CD4-positive, alpha-beta T cell treated with Interleukin-6 at 100 ng/mL for 8 hours (primary cell): ENCODE results near the gene PDCD1.

Experiments used
- DNase-seq: peaks from one replicate; pipeline ENCODE4 v3.0.0-alpha.2; 2020; ENCODE audit warnings: mixed read lengths, low spot score

Gene PDCD1

DNA sequence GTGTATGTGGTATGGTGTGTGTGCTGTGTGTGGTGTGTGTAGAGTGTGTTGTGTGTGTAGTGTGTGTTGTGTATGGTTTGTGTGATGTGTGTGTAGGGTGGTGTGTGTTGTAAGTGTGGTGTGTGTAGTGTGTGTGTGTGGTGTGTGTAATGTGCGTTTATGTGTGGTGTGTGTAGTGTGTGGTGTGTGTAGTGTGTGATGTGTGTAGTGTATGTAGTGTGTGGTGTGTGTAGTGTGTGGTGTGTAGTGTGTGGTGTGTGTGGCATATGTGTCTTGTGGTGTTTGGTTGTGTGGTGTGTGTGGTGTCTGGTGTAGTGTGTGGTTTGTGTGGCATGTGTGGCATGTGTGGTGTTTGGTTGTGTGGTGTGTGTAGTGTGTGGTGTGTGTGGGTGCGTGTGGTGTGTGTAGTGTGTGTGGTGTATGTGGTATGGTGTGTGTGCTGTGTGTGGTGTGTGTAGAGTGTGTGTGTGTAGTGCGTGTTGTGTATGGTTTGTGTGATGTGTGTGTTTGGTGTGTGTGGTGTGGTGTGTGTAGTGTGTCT lies 6.8 kb upstream of the PDCD1 start:
- DNase-seq, result no peak

DNA sequence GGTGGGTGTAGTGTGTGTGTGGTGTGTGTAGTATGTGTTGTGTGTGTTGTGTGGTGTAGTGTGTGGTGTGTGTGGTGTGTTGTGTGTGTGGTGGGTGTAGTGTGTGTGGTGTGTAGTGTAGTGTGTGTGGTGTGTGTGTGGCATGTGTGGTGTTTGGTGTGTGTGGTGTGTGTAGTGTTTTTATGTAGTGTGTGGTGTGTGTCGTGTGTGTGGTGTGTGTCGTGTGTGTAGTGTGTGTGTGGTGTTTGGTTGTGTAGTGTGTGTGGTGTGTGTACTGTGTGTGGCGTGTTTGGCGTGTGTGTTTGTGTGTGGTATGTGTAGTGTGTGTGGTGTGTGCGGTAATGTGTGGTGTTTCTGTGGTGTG lies 6.1 kb upstream of the PDCD1 start:
- no peak for DNase-seq

DNA sequence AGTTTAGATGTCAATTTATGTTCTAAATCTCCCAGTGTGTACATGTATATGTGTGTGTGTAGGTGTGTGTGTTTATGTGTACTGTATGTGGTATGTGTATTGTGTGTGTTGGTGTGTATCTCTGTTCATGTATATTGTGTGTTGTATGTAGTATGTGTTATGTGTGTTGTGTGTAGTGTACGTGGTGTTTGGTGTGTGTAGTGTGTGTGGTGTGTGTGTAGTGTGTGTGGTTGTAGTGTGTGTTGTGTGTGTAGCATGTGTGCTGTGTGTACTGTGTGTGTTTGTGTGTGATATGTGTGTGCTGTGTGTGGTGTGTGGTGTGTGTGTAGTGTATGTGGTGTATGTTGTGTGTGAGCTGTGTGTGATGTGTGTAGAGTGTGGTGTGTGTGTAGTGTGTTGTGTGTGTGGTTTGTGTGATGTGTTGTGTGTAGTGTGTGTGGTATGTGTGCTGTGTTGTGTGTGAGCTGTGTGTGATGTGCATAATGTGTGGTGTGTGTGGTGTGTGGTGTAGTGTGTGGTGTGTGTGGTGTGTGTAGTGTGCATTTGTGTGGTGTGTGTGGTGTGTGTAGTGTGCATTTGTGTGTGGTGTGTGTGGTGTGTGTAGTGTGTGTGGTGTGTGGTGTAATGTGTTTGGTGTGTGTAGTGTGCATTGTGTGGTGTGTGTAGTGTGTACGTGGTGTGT lies 5.6 kb upstream of the PDCD1 start:
- no peak for DNase-seq

DNA sequence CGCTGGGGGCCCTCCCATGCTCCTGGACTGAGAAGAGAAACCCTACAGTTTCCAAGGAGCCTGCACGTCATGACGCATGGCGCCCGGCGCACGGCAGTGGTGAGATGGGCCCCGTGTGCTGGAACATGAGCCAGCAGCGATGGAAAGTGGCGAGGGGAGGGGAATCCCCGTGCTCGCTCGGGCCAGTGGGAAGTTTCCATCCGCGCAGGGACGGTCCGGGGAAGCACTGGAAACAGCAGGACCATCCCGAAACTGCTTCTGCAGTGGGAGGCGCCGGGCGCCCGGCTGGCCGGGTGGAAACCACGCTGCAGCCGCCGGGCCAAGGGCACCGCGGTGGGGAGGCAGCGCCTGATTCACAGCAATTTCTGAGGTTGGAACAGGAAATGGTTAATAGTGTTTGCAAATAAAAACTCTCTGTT lies 4.9 kb upstream of the PDCD1 start:
- no peak for DNase-seq

- DNase-seq, result no peak
Measured at GRCh38 chr2:241862775-241863535, 4.3 kb upstream of the PDCD1 start.

DNA sequence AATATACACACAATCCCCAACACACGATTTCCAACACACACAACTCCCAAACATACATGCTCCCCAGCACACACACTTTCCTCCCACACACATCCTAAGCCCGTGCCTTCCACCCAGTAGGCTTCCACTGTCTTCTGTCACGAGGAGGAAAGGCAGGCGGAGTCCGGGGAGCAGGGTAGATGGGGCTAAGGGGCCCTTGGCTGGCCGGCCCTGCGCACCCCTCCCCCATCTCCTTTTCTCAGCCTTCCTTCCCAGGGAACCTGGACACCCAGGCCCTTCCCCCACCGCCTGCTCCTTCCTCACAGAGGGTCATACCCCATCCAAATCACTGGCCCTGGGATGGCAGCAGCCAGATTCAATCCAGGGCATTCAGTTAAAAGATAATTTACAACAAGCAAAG lies 3.4 kb upstream of the PDCD1 start:
- DNase-seq, result no peak

- DNase-seq, result no peak
Measured at GRCh38 chr2:241861264-241861663, 2.6 kb upstream of the PDCD1 start.

- DNase-seq, result no peak
Measured at GRCh38 chr2:241860184-241861078, 1.7 kb upstream of the PDCD1 start.

GRCh38 chr2:241859436-241860183 lies 916 bp upstream of the PDCD1 start:
- no peak for DNase-seq

GRCh38 chr2:241859017-241859435 lies 332 bp upstream of the PDCD1 start:
- DNase-seq, result no peak

- DNase-seq, result no peak
Measured at GRCh38 chr2:241857572-241858121, 1.0 kb downstream of the PDCD1 start.

- DNase-seq, result no peak
Measured at GRCh38 chr2:241857041-241857541, 1.6 kb downstream of the PDCD1 start.

DNA sequence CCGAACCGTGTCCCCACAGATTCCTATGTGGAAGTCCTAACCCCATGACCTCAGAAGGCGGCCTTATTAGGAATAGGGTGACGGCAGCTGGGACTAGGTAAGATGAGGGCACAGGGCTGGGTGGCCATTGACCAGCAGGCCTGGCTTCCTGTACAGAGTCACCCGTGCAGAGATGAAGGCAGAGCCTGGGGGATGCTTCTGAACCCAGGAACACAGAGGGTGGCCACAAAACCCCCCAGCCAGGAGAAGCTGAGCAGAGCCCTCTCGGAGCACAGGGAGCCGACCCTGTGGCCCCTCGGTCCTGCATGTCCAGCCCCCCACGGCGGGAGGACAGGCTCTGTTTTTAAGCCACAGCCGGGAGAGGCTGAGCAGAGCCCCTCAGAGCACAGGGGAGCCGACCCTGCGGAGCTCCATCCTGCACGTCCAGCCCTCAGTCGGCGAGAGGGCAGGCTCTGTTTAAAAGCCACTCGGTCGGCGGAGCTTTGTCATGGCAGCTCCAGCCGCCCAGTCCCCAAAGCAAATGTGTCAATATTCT lies 2.7 kb downstream of the PDCD1 start:
- no peak for DNase-seq

DNA sequence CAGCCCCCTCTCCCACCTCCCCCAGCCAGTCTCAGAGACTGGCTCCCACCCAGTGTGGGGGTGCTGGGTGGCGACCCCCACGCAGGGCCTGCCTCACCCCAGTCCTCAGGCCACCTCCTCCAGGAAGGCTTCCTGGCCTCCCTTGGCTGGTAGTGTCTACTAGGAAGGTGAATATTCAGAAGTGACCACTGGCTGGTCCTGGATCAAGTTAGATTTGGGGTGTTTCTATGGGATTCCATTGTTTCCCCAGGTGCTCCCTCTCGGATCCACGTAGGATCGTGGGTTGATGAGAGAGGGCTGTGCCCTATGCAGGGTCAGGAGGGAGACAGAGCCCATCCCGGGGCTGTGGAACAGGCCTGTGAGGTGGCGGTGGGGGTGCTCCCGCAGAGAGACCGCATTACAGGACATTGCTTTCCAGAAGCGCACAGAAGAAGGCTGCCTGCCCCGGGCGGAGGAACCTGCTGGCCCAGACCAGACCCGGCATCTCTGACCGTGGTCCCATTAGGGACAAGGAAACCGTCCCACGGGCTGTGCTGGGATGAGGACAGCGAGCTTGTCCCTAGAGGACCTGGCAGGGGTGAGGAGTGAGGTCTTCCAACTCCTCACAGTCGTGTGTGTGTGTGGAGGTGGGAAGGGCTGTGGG lies 3.3 kb downstream of the PDCD1 start:
- DNase-seq, result no peak

- no peak for DNase-seq
Measured at GRCh38 chr2:241854342-241855244, 4.1 kb downstream of the PDCD1 start.

DNA sequence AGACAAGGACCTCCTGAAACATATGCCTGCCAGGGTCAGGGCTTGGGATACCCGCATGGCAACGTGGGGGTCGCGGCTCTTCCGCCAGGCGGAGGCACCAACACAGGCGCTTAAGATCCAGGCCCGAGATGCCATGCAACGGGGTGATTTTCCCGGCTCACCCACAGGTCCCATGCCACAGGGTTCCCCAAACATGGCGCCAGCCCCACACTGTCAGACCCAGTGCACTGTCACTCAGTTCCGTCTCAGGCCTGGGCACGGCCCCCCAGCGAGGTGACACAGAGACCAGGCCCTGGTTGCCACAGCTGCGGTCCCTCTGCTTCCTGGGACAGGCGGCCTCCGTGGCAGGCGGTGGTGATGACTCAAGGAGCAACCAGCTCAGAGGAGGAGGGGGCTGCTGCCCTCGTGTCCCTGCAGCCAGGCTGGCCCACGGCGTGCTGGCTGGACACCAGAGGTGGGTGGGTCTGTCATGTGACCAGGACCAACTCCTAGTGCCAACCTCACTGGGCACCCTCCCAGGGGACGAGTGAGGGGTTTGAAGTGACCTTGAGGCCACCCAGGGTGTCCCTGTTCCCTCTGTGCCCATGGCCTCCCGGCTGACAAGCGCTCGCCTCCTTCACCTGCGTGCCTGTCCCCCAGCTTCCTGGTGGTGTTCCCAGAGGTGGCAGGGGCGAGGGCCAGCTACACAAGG lies 4.9 kb downstream of the PDCD1 start:
- DNase-seq, result no peak

GRCh38 chr2:241852981-241853631 lies 5.6 kb downstream of the PDCD1 start:
- DNase-seq, result no peak
